Osteoblast (primary cell): Measurements from ENCODE around the gene SECTM1. TPM values are rescaled to one million over a fixed set of nuclear protein-coding genes. Genes with fewer than 3 reads are reported as not detected.
"Not testable (repeated sequence)": the region's sequence is repeated elsewhere in the genome, so short reads cannot be mapped to it uniquely, and the experiment has no call there.

Experiments used
- DNase-seq: peaks from one replicate; pipeline ENCODE4 v3.0.0; 2011; ENCODE audit warnings: low spot score, mixed read lengths; ENCODE audit not compliant: insufficient read length; ENCODE audit errors: missing footprints
- H2AFZ ChIP-seq: 2 replicates; pipeline ENCODE4 v1.6.0; 2011; ENCODE audit warnings: mild to moderate bottlenecking, low read length
- H3K27ac ChIP-seq: 2 replicates; pipeline ENCODE4 v1.5.1; 2011; ENCODE audit warnings: mild to moderate bottlenecking, low read depth, low read length, moderate library complexity
- H3K27me3 ChIP-seq: 2 replicates; pipeline ENCODE4 v1.6.0; 2012; ENCODE audit warnings: mild to moderate bottlenecking, control low read depth, inconsistent platforms, low read length, moderate library complexity; ENCODE audit not compliant: insufficient read depth
- H3K36me3 ChIP-seq: 2 replicates; pipeline ENCODE4 v1.5.1; 2011; ENCODE audit warnings: mild to moderate bottlenecking, low read length, control low read depth, moderate library complexity; ENCODE audit not compliant: insufficient read depth
- H3K4me1 ChIP-seq: 2 replicates; pipeline ENCODE4 v1.5.1; 2011; ENCODE audit warnings: mild to moderate bottlenecking, low read length, control low read depth, moderate library complexity; ENCODE audit not compliant: insufficient read depth
- H3K4me2 ChIP-seq: 2 replicates; pipeline ENCODE4 v1.6.0; 2011; ENCODE audit warnings: mild to moderate bottlenecking, low read length; ENCODE audit not compliant: insufficient read depth
- H3K4me3 ChIP-seq: fragments of 200-600 bp; sonication (generic); 3 replicates; pipeline ENCODE4 v1.5.1; 2012; ENCODE audit warnings: mild to moderate bottlenecking, low read length, inconsistent platforms; ENCODE audit not compliant: insufficient read depth
- H3K79me2 ChIP-seq: 2 replicates; pipeline ENCODE4 v1.6.0; 2012; ENCODE audit warnings: mild to moderate bottlenecking, low read length, control low read depth, inconsistent platforms; ENCODE audit not compliant: insufficient read depth
- H3K9me3 ChIP-seq: 2 replicates; pipeline ENCODE4 v1.5.1; 2011; ENCODE audit warnings: low read depth, low read length, control low read depth
- H4K20me1 ChIP-seq: 2 replicates; pipeline ENCODE4 v1.6.0; 2012; ENCODE audit warnings: mild to moderate bottlenecking, low read length, control low read depth; ENCODE audit not compliant: insufficient read depth
- CTCF ChIP-seq: IDR thresholded peaks from 2 replicates; pipeline ENCODE4 v1.5.1; 2011; ENCODE audit warnings: mild to moderate bottlenecking, low read depth, low read length, moderate library complexity; ENCODE audit errors: extremely low read depth
- total RNA-seq: library from RNA; depleted of rRNA; stranded (reverse); fragments of >200 nt; gene quantifications from 2 replicates; pipeline ENCODE4 v1.2.3, GENCODE V29; 2012

The SECTM1 gene
- total RNA-seq, 1 donor = 5.8 TPM

DNA sequence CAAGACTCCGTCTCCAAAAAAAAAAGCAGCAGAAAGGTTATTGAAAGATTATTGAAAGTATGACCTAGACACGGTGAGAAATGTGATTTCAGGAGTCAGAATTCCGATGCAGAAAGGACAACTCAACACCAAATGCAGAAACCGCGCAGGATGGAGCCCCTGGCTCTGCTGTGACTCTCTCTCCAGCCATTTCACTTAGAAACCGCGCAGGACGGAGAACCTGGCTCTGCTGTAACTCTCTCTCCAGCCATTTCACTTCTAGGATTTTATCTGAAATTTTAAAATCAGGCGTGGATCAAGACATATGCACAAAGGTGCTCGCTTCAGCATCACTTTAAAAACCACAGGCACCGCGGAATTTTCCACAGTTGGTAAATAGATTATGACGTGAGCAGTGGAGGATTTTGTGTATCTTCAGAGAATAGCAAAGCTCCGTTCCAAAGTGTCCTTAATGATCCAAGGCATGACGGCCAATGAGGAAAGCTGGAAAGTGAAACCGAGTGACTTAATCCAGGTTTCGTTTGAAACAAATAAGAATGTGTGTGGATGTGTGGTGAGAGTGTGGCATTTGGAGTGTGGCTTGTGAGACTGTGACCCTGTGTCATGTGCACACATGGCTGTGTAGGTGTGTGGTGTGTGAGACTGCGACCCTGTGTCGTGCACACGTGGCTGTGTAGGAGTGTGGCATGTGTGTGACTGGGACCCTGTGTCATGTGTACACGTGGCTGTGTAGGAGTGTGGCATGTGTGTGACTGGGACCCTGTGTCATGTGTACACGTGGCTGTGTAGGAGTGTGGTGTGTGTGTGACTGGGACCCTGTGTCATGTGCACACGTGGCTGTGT, 47.5 kb upstream of the SECTM1 start:
- no peak overlapping the region for H3K27ac ChIP-seq
- peaks cover 34% of the 10 kb centered on the region for H3K27me3 ChIP-seq
- peak; percentile 77 for DNase-seq
- no peaks in the 10 kb centered on the region for H3K9me3 ChIP-seq
- no peaks in the 10 kb centered on the region for H3K36me3 ChIP-seq
- H2AFZ ChIP-seq = no peak overlapping the region
- H3K4me1 ChIP-seq = peaks cover 8% of the 10 kb centered on the region
- no peak for TF ChIP-seq CTCF
- no peaks in the 10 kb centered on the region for H4K20me1 ChIP-seq
- peak overlapping the region; percentile 40 for H3K4me3 ChIP-seq
- H3K79me2 ChIP-seq = no peaks in the 10 kb centered on the region
- H3K4me2 ChIP-seq = peak overlapping the region; percentile 47

DNA sequence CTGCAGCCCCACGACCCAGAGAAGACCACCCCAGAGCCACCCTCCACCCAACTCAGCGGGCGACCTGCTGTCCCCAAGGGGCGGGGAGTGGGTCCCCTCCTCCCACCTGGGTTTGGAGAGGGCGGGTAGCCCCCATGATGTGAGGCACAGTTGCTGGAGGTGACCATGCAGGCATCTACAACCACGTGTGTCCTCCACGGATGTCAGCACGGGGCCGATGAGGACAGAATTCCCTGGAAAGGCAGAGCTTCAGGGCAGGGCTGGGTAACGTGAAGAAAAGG, 45.1 kb upstream of the SECTM1 start:
- Histone ChIP-seq H3K36me3 (no peaks in the 10 kb centered on the region), H2AFZ (no peak overlapping the region), H4K20me1 (no peaks in the 10 kb centered on the region), H3K4me3 (no peak overlapping the region), H3K4me2 (no peak overlapping the region), H3K9me3 (no peaks in the 10 kb centered on the region), H3K27ac (no peak overlapping the region), H3K4me1 (no peaks in the 10 kb centered on the region), H3K27me3 (peaks cover 37% of the 10 kb centered on the region), H3K79me2 (no peaks in the 10 kb centered on the region)
- TF ChIP-seq CTCF = no peak
- peak; percentile 75 for DNase-seq

GRCh38 chr17:82377924-82378740, 44.6 kb upstream of the SECTM1 start:
- Histone ChIP-seq H3K27ac (no peak overlapping the region), H3K4me3 (no peak overlapping the region), H3K79me2 (no peaks in the 10 kb centered on the region), H3K36me3 (no peaks in the 10 kb centered on the region), H3K9me3 (no peaks in the 10 kb centered on the region), H3K4me1 (no peaks in the 10 kb centered on the region), H3K27me3 (peaks cover 43% of the 10 kb centered on the region), H2AFZ (no peak overlapping the region), H3K4me2 (no peak overlapping the region), H4K20me1 (no peaks in the 10 kb centered on the region)
- no peak for TF ChIP-seq CTCF
- DNase-seq = peak; percentile 50

GRCh38 chr17:82377294-82377693, 43.7 kb upstream of the SECTM1 start:
- H2AFZ ChIP-seq, H3K9me3 ChIP-seq, H3K4me3 ChIP-seq, H3K27ac ChIP-seq, H3K4me1 ChIP-seq, H4K20me1 ChIP-seq, H3K4me2 ChIP-seq, DNase-seq, H3K36me3 ChIP-seq, H3K79me2 ChIP-seq: not testable (repeated sequence)
- H3K27me3 ChIP-seq = peaks cover 49% of the 10 kb centered on the region
